ENCODE results near the gene ITGA11.

ITGA11 gene

GRCh38 chr15:68383161-68384074 is 48.5 kb downstream of the ITGA11 start:
- no peaks in the 10 kb centered on the region for H3K4me1 ChIP-seq (ENCODE audit: insufficient read depth, low read length, severe bottlenecking)
- no peaks in the 10 kb centered on the region for H3K9me2 ChIP-seq (ENCODE audit: low read depth, low read length)
- H3K4me2 ChIP-seq (ENCODE audit: low read length), result no peak overlapping the region
- H3K4me3 ChIP-seq (ENCODE audit: low read depth, low read length, poor library complexity, severe bottlenecking), result no peak overlapping the region
- H3K36me3 ChIP-seq (ENCODE audit: insufficient read depth, low read length), result no peaks in the 10 kb centered on the region
- TF ChIP-seq EZH2 (IDR thresholded peaks at IDR 0.05; ENCODE audit: borderline replicate concordance, low read length) (no peak), CTCF (IDR thresholded peaks at IDR 0.05; ENCODE audit: low read length) (peak; percentile 72)
- no peak overlapping the region for H3K27ac ChIP-seq (ENCODE audit: low read depth, low read length, poor library complexity, severe bottlenecking)
- H3K79me2 ChIP-seq (ENCODE audit: insufficient read depth, low read length), result no peaks in the 10 kb centered on the region
- H3K9me3 ChIP-seq (ENCODE audit: low read length), result 0 out of 2 replicates have a peak, but pooled peaks cover 3% of the 10 kb centered on the region
- H2AFZ ChIP-seq (ENCODE audit: low read length), result no peak overlapping the region
- no peak overlapping the region for H3K9ac ChIP-seq (ENCODE audit: low read length)
- H4K20me1 ChIP-seq (ENCODE audit: insufficient read depth, low read length), result no peaks in the 10 kb centered on the region
- no peaks in the 10 kb centered on the region for H3K27me3 ChIP-seq (ENCODE audit: insufficient read depth, low read length)
- no peaks in the 10 kb centered on the region for H3F3A ChIP-seq (ENCODE audit: insufficient read depth, low read length)

DNA sequence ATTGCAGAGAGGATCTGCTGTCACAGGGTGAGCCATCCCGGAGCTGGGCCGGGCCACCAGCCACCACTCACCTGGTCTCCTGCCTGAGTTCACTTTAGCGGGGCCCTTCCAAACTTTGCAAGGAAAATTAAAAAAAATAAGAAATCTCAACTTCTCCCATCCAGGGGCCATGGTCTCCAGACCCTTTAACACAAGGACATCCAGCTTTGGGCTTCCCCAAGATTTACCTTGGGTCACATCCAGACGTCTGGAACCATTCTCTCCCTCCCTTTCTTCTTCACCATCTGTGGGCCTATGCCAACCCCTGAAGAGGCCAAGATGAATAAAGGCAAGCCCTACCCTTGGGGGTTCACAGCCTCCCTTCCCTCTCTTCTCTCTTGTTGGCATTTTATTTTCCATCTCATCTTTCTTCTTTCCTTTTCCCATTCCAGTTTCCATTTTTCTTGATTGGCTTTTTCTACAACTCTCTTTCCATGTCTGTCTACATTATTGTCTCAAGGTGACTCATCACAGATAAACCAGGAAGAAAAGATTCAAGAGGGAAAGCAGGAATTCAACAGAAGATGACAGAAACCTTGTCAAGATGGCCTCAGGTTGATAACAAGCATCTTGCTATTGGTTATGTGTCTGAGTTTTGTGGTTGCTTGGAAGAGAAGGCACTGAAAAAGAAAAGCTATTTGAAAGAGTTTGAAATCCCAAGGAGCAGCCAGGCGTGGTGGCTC is 49.5 kb downstream of the ITGA11 start:
- H3K4me2 ChIP-seq (ENCODE audit: low read length), result no peak overlapping the region
- no peaks in the 10 kb centered on the region for H3K4me1 ChIP-seq (ENCODE audit: insufficient read depth, low read length, severe bottlenecking)
- TF ChIP-seq EZH2 (IDR thresholded peaks at IDR 0.05; ENCODE audit: borderline replicate concordance, low read length) (no peak), CTCF (IDR thresholded peaks at IDR 0.05; ENCODE audit: low read length) (no peak)
- H3K9me2 ChIP-seq (ENCODE audit: low read depth, low read length), result no peaks in the 10 kb centered on the region
- no peaks in the 10 kb centered on the region for H3K27me3 ChIP-seq (ENCODE audit: insufficient read depth, low read length)
- no peak overlapping the region for H3K9ac ChIP-seq (ENCODE audit: low read length)
- H3K4me3 ChIP-seq (ENCODE audit: low read depth, low read length, poor library complexity, severe bottlenecking), result no peak overlapping the region
- H3F3A ChIP-seq (ENCODE audit: insufficient read depth, low read length), result no peaks in the 10 kb centered on the region
- 0 out of 2 replicates have a peak, but pooled peaks cover 3% of the 10 kb centered on the region for H3K9me3 ChIP-seq (ENCODE audit: low read length)
- no peak overlapping the region for H2AFZ ChIP-seq (ENCODE audit: low read length)
- H4K20me1 ChIP-seq (ENCODE audit: insufficient read depth, low read length), result no peaks in the 10 kb centered on the region
- no peak overlapping the region for H3K27ac ChIP-seq (ENCODE audit: low read depth, low read length, poor library complexity, severe bottlenecking)
- no peaks in the 10 kb centered on the region for H3K79me2 ChIP-seq (ENCODE audit: insufficient read depth, low read length)
- H3K36me3 ChIP-seq (ENCODE audit: insufficient read depth, low read length), result no peaks in the 10 kb centered on the region

DNA sequence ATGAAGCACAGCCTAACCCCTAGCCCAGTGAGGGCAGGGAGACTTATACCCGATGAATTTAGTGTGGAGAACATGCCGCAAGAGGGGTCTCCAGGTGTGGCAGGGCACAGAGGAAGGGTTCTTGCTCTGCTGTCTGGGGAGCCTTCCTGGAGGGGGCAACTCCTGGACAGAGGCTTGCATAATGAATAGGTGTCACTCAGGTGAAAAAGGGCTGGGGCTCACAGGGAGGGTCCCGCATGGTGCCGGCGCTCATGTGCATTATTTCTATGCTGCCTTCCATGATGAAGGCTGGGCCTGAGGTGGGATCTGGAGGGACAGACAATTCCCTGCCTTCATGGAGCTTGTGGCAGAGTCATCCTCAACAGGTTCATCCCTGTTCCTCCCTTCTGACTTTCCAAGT is 51.5 kb downstream of the ITGA11 start:
- no peak overlapping the region for H2AFZ ChIP-seq (ENCODE audit: low read length)
- no peak overlapping the region for H3K27ac ChIP-seq (ENCODE audit: low read depth, low read length, poor library complexity, severe bottlenecking)
- no peaks in the 10 kb centered on the region for H3K36me3 ChIP-seq (ENCODE audit: insufficient read depth, low read length)
- H3K4me3 ChIP-seq (ENCODE audit: low read depth, low read length, poor library complexity, severe bottlenecking), result no peak overlapping the region
- no peaks in the 10 kb centered on the region for H3K9me2 ChIP-seq (ENCODE audit: low read depth, low read length)
- no peaks in the 10 kb centered on the region for H3K4me1 ChIP-seq (ENCODE audit: insufficient read depth, low read length, severe bottlenecking)
- 0 out of 2 replicates have a peak, but pooled peaks cover 3% of the 10 kb centered on the region for H3K9me3 ChIP-seq (ENCODE audit: low read length)
- no peak overlapping the region for H3K4me2 ChIP-seq (ENCODE audit: low read length)
- no peaks in the 10 kb centered on the region for H4K20me1 ChIP-seq (ENCODE audit: insufficient read depth, low read length)
- TF ChIP-seq EZH2 (IDR thresholded peaks at IDR 0.05; ENCODE audit: borderline replicate concordance, low read length), result no peak
- TF ChIP-seq CTCF (IDR thresholded peaks at IDR 0.05; ENCODE audit: low read length), result no peak
- H3F3A ChIP-seq (ENCODE audit: insufficient read depth, low read length), result no peaks in the 10 kb centered on the region
- no peaks in the 10 kb centered on the region for H3K27me3 ChIP-seq (ENCODE audit: insufficient read depth, low read length)
- no peak overlapping the region for H3K9ac ChIP-seq (ENCODE audit: low read length)
- no peaks in the 10 kb centered on the region for H3K79me2 ChIP-seq (ENCODE audit: insufficient read depth, low read length)

Data from OCI-LY1 (cell line).